K562 (cell line): ENCODE data around the gene CORO6. TPM values are rescaled to one million over a fixed set of nuclear protein-coding genes. Genes with fewer than 3 reads are reported as not detected.

Experiments
- ARID4B ChIP-seq: sonication (generic); formaldehyde crosslinking; IDR thresholded peaks from 2 replicates; pipeline ENCODE4 v1.8.0; 2022; ENCODE audit warnings: mild to moderate bottlenecking, missing genetic modification reagents
- ATF3 ChIP-seq, 2 experiments: fragments of 450-650 bp in 1 of 2; sonication (generic) in 1 of 2; formaldehyde crosslinking in 1 of 2; IDR thresholded peaks in 1 of 2; conservative IDR thresholded peaks in 1 of 2; 2 replicates each; pipeline versions ENCODE4 v1.6.1 to v1.8.1; 2016 to 2023; ENCODE audit warnings: mild to moderate bottlenecking in 2 of 2, moderate library complexity in 2 of 2, inconsistent platforms in 1 of 2, missing genetic modification reagents in 1 of 2
- CBFA2T3 ChIP-seq: fragments of 450-650 bp; IDR thresholded peaks from 2 replicates; pipeline ENCODE4 v1.6.1; 2017
- CREM ChIP-seq: IDR thresholded peaks from 2 replicates; pipeline ENCODE4 v1.6.1; 2014; ENCODE audit warnings: antibody characterized with exemption, low read depth
- DPF2 ChIP-seq: fragments of 450-650 bp; IDR thresholded peaks from 2 replicates; pipeline ENCODE4 v1.6.1; 2016
- HMGXB4 ChIP-seq: sonication (generic); formaldehyde crosslinking; IDR thresholded peaks from 2 replicates; pipeline ENCODE4 v1.8.1; 2023; ENCODE audit warnings: mild to moderate bottlenecking, missing genetic modification reagents
- NRF1 ChIP-seq, 2 experiments: fragments of 450-650 bp; IDR thresholded peaks in 1 of 2; conservative IDR thresholded peaks in 1 of 2; 2 replicates each; pipeline ENCODE4 v1.6.1; 2014; ENCODE audit warnings: mild to moderate bottlenecking in 2 of 2
- PHF21A ChIP-seq: fragments of 450-650 bp; IDR thresholded peaks from 2 replicates; pipeline ENCODE4 v1.6.1; 2017; ENCODE audit warnings: low read depth, borderline replicate concordance
- YY1 ChIP-seq, 3 experiments: IDR thresholded peaks; 2 replicates each; pipeline ENCODE4 v1.6.1; 2011; ENCODE audit warnings: low read length in 2 of 3, mild to moderate bottlenecking in 2 of 3, moderate library complexity in 2 of 3, borderline replicate concordance in 1 of 3, control low read depth in 1 of 3, low read depth in 1 of 3; ENCODE audit not compliant: insufficient read depth in 3 of 3, insufficient replicate concordance in 2 of 3, control insufficient read depth in 1 of 3, insufficient read length in 1 of 3; ENCODE audit errors: extremely low read depth in 1 of 3
- ZBTB33 ChIP-seq: sonication (generic); formaldehyde crosslinking; IDR thresholded peaks from 2 replicates; pipeline ENCODE4 v1.8.1; 2023; ENCODE audit warnings: mild to moderate bottlenecking, missing genetic modification reagents
- ZNF431 ChIP-seq: sonication (generic); formaldehyde crosslinking; IDR thresholded peaks from 2 replicates; pipeline ENCODE4 v1.8.0; 2022; ENCODE audit warnings: mild to moderate bottlenecking, missing genetic modification reagents
- polyA plus RNA-seq, 8 experiments: library from polyadenylated mRNA; depleted of rRNA in 4 of 8; stranded (reverse) in 5 of 8; unstranded in 3 of 8; fragments of >200 nt; fragmentation: Nextera tagmentation in 2 of 8; fragmentation: Illumina TruSeq in 1 of 8; extraction: Ambion mirVana in 2 of 8; extraction: Trizol in 1 of 8; gene quantifications; 2 replicates each; pipeline versions ENCODE4 v1.2.1 to v1.2.3, GENCODE V29; 2011 to 2014; ENCODE audit warnings: inconsistent platforms in 1 of 8, missing spikeins in 1 of 8
- total RNA-seq, 7 experiments: library from RNA; depleted of rRNA in 6 of 7; stranded (reverse); fragments of >200 nt in 6 of 7; fragmentation: Illumina TruSeq in 2 of 7; extraction: Trizol in 2 of 7; gene quantifications; 2 replicates each; pipeline versions ENCODE4 v1.2.1 to v1.2.3, GENCODE V29; 2011 to 2021; ENCODE audit warnings: low replicate concordance in 1 of 7
- TF ChIP-seq, protein P1 (sequence below), 3 experiments: fragments of 200-800 bp in 1 of 3; sonication (Bioruptor generic) in 1 of 3; sonication (generic) in 1 of 3; formaldehyde crosslinking in 1 of 3; IDR thresholded peaks; 2 replicates each; pipeline versions ENCODE4 v1.6.1 to v1.8.0; 2016 to 2022; ENCODE audit warnings: mild to moderate bottlenecking in 2 of 3, missing compliant biosample characterization in 2 of 3, missing genetic modification characterization in 2 of 3, missing genetic modification reagents in 1 of 3

Gene CORO6
- total and polyA plus RNA-seq, 9 of the 15 experiments (the other 6 are each of a cell fraction or from before 2014, with no cell fraction given): 0.04 to 11.9 (median 2.4) TPM

- TF ChIP-seq ARID4B (CRISPR knock-in tag) (peak; percentile 4; the same call in 1 of the 2 replicates), PHF21A (no peak), HMGXB4 (CRISPR knock-in tag) (no peak), DPF2 (no peak), ATF3 (IDR thresholded peaks at IDR 0.05) (peak; percentile 43; the same call in 1 of the 2 replicates), ATF3 (CRISPR knock-in tag; conservative IDR thresholded peaks at IDR 0.05) (no peak), ZNF431 (0 out of 2 replicates have a peak, but pooled peaks have one; percentile 13), ZBTB33 (CRISPR knock-in tag) (peak; percentile 99), NRF1 (conservative IDR thresholded peaks at IDR 0.05 in 1 of 2, IDR thresholded peaks at IDR 0.05 in 1 of 2) (peak; percentile 52 to 58), YY1 (IDR thresholded peaks at IDR 0.05; ENCODE audit: borderline replicate concordance in 1 of 3, control insufficient read depth in 1 of 3, extremely low read depth in 1 of 3, insufficient read depth in 3 of 3, insufficient read length in 1 of 3, insufficient replicate concordance in 2 of 3, low read depth in 1 of 3, low read length in 2 of 3) (no peak), CREM (0 out of 2 replicates have a peak, but pooled peaks have one; percentile 2), CBFA2T3 (no peak)
- TF ChIP-seq, protein P1, sequence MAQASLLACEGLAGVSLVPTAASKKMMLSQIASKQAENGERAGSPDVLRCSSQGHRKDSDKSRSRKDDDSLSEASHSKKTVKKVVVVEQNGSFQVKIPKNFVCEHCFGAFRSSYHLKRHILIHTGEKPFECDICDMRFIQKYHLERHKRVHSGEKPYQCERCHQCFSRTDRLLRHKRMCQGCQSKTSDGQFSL (CRISPR knock-in tag; IDR thresholded peaks at IDR 0.05): no peak
- TF ChIP-seq, protein P1 (tag; IDR thresholded peaks at IDR 0.05): no peak
These were observed 5.6 kb downstream of the CORO6 start (continued) for GRCh38 chr17:29617125-29617480.
